HepG2 (cell line): ENCODE measurements around the gene ARAP1. TPM values are rescaled to one million over a fixed set of nuclear protein-coding genes. Genes with fewer than 3 reads are reported as not detected.

Experiments used
- CCAR2 ChIP-seq: fragments of 200-400 bp; formaldehyde crosslinking; optimal IDR thresholded peaks from 2 replicates; pipeline ENCODE3; 2018; ENCODE audit warnings: low read depth, mild to moderate bottlenecking, low read length, moderate library complexity
- CHCHD3 ChIP-seq: sonication (generic); formaldehyde crosslinking; IDR thresholded peaks from 2 replicates; pipeline ENCODE4 v1.8.0; 2022; ENCODE audit warnings: mild to moderate bottlenecking, missing genetic modification reagents, moderate library complexity
- FOXC1 ChIP-seq: sonication (generic); formaldehyde crosslinking; IDR thresholded peaks from 2 replicates; pipeline ENCODE4 v1.8.0; 2022; ENCODE audit warnings: mild to moderate bottlenecking, missing genetic modification reagents, borderline replicate concordance
- HOXA5 ChIP-seq: sonication (generic); formaldehyde crosslinking; IDR thresholded peaks from 2 replicates; pipeline ENCODE4 v1.4.0; 2020; ENCODE audit warnings: missing genetic modification reagents
- KLF13 ChIP-seq: sonication (generic); formaldehyde crosslinking; IDR thresholded peaks from 2 replicates; pipeline ENCODE4 v1.4.0; 2020; ENCODE audit warnings: mild to moderate bottlenecking, missing genetic modification reagents
- MYPOP ChIP-seq: sonication (generic); formaldehyde crosslinking; IDR thresholded peaks from 2 replicates; pipeline ENCODE4 v1.8.1; 2023; ENCODE audit warnings: mild to moderate bottlenecking, moderate library complexity, missing genetic modification reagents
- PATZ1 ChIP-seq: sonication (generic); formaldehyde crosslinking; IDR thresholded peaks from 2 replicates; pipeline ENCODE4 v1.4.0; 2020; ENCODE audit warnings: missing genetic modification reagents
- RFX3 ChIP-seq: IDR thresholded peaks from 2 replicates; pipeline ENCODE4 v1.6.1; 2016; ENCODE audit warnings: missing biosample characterization, missing genetic modification reagents
- TAF1 ChIP-seq: sonication (generic); formaldehyde crosslinking; IDR thresholded peaks from 2 replicates; pipeline ENCODE4 v1.4.0; 2020; ENCODE audit warnings: missing genetic modification reagents
- TFDP2 ChIP-seq: sonication (generic); formaldehyde crosslinking; IDR thresholded peaks from 2 replicates; pipeline ENCODE4 v1.4.0; 2020; ENCODE audit warnings: missing genetic modification reagents
- TOPORS ChIP-seq: sonication (generic); formaldehyde crosslinking; IDR thresholded peaks from 2 replicates; pipeline ENCODE4 v1.8.0; 2023; ENCODE audit warnings: mild to moderate bottlenecking, missing genetic modification reagents
- ZFP41 ChIP-seq: sonication (generic); formaldehyde crosslinking; IDR thresholded peaks from 2 replicates; pipeline ENCODE4 v1.4.0; 2020; ENCODE audit warnings: mild to moderate bottlenecking, missing genetic modification reagents, borderline replicate concordance
- ZNF101 ChIP-seq: sonication (generic); formaldehyde crosslinking; IDR thresholded peaks from 2 replicates; pipeline ENCODE4 v1.4.0; 2020; ENCODE audit warnings: mild to moderate bottlenecking, low read depth, missing genetic modification reagents, borderline replicate concordance
- ZNF605 ChIP-seq: sonication (generic); formaldehyde crosslinking; IDR thresholded peaks from 2 replicates; pipeline ENCODE4 v1.8.0; 2022; ENCODE audit warnings: mild to moderate bottlenecking, missing genetic modification reagents
- ZNF709 ChIP-seq: sonication (generic); formaldehyde crosslinking; IDR thresholded peaks from 2 replicates; pipeline ENCODE4 v1.5.0; 2020; ENCODE audit warnings: mild to moderate bottlenecking, missing genetic modification reagents
- ZSCAN22 ChIP-seq: sonication (generic); formaldehyde crosslinking; IDR thresholded peaks from 2 replicates; pipeline ENCODE4 v1.4.0; 2020; ENCODE audit warnings: mild to moderate bottlenecking, missing genetic modification reagents
- ZSCAN30 ChIP-seq: sonication (generic); formaldehyde crosslinking; IDR thresholded peaks from 2 replicates; pipeline ENCODE4 v1.5.0; 2020; ENCODE audit warnings: mild to moderate bottlenecking, missing genetic modification reagents
- polyA plus RNA-seq, 8 experiments: library from polyadenylated mRNA; depleted of rRNA in 3 of 8; stranded (reverse) in 7 of 8; unstranded in 1 of 8; fragments of >200 nt; fragmentation: Illumina TruSeq in 4 of 8; extraction: Trizol in 4 of 8; gene quantifications; 2 replicates each; pipeline versions ENCODE4 v1.2.1 to v1.2.3, GENCODE V29; 2011 to 2016; ENCODE audit warnings: low read depth in 4 of 8, missing spikeins in 1 of 8, mixed read lengths in 1 of 8; ENCODE audit not compliant: insufficient read depth in 1 of 8
- total RNA-seq, 5 experiments: library from RNA; depleted of rRNA; stranded (reverse); fragments of >200 nt; fragmentation: Illumina TruSeq; extraction: Trizol; gene quantifications; 2 replicates each; pipeline ENCODE4 v1.2.3, GENCODE V29; 2016; ENCODE audit warnings: low read depth in 1 of 5
- TF ChIP-seq, protein P1 (sequence below): IDR thresholded peaks from 2 replicates; pipeline ENCODE4 v1.6.1; 2016

Gene ARAP1
- total and polyA plus RNA-seq, 2 of the 13 experiments (the other 11 are each of a cell fraction or from before 2014, with no cell fraction given), result 43.2 to 55.5 TPM

GRCh38 chr11:72782081-72782920 is 30.1 kb upstream of the ARAP1 start (continued):
- TF ChIP-seq TFDP2 (CRISPR knock-in tag) (no peak), KLF13 (CRISPR knock-in tag) (0 out of 2 replicates have a peak, but pooled peaks have one; percentile 32), ZFP41 (CRISPR knock-in tag) (no peak), TOPORS (CRISPR knock-in tag) (no peak), FOXC1 (CRISPR knock-in tag) (peak; percentile 72), TAF1 (peak; percentile 64), ZSCAN22 (CRISPR knock-in tag) (no peak; the same call in 1 of the 2 replicates), ZNF709 (no peak), PATZ1 (CRISPR knock-in tag) (peak; percentile 48), ZNF605 (peak; percentile 41; the same call in 1 of the 2 replicates), HOXA5 (CRISPR knock-in tag) (no peak), CCAR2 (no peak), MYPOP (no peak), CHCHD3 (CRISPR knock-in tag) (no peak), ZNF101 (CRISPR knock-in tag) (no peak), ZSCAN30 (CRISPR knock-in tag) (no peak), RFX3 (CRISPR knock-in tag) (no peak)
- TF ChIP-seq, protein P1, sequence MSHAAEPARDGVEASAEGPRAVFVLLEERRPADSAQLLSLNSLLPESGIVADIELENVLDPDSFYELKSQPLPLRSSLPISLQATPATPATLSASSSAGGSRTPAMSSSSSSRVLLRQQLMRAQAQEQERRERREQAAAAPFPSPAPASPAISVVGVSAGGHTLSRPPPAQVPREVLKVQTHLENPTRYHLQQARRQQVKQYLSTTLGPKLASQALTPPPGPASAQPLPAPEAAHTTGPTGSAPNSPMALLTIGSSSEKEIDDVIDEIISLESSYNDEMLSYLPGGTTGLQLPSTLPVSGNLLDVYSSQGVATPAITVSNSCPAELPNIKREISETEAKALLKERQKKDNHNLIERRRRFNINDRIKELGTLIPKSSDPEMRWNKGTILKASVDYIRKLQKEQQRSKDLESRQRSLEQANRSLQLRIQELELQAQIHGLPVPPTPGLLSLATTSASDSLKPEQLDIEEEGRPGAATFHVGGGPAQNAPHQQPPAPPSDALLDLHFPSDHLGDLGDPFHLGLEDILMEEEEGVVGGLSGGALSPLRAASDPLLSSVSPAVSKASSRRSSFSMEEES, result no peak
